K562 (cell line): ENCODE results near the gene ACRBP. TPM values are rescaled to one million over a fixed set of nuclear protein-coding genes. Genes with fewer than 3 reads are reported as not detected.

Experiments used
- CHD1 ChIP-seq: fragments of 200-600 bp; sonication (generic); IDR thresholded peaks from one replicate; pipeline ENCODE4 v1.6.1; 2012; ENCODE audit warnings: mild to moderate bottlenecking, moderate library complexity, low read length, inconsistent platforms
- ETS1 ChIP-seq: conservative IDR thresholded peaks from 2 replicates; pipeline ENCODE4 v1.6.1; 2011; ENCODE audit warnings: low read depth, mild to moderate bottlenecking, low read length; ENCODE audit not compliant: control insufficient read depth
- FOXK1 ChIP-seq: sonication (generic); formaldehyde crosslinking; IDR thresholded peaks from 2 replicates; pipeline ENCODE4 v1.8.0; 2022; ENCODE audit warnings: missing genetic modification reagents, mild to moderate bottlenecking, borderline replicate concordance
- HLTF ChIP-seq: fragments of 450-650 bp; IDR thresholded peaks from 2 replicates; pipeline ENCODE4 v1.6.1; 2016
- ILF3 ChIP-seq: fragments of 450-650 bp; IDR thresholded peaks from 2 replicates; pipeline ENCODE4 v1.6.1; 2018; ENCODE audit warnings: antibody characterized with exemption, mild to moderate bottlenecking, moderate library complexity, borderline replicate concordance
- MAFF ChIP-seq: IDR thresholded peaks from 2 replicates; pipeline ENCODE4 v1.6.1; 2012; ENCODE audit warnings: low read length, improper control_type of control experiment
- MNT ChIP-seq, 2 experiments: fragments of 450-650 bp; conservative IDR thresholded peaks; 2 replicates each; pipeline ENCODE4 v1.6.1; 2017; ENCODE audit warnings: mild to moderate bottlenecking in 2 of 2, moderate library complexity in 2 of 2
- NR4A1 ChIP-seq, 2 experiments: fragments of 250-450 bp in 1 of 2; fragments of 450-650 bp in 1 of 2; sonication (Bioruptor Pico) in 1 of 2; IDR thresholded peaks; 2 replicates each; pipeline versions ENCODE4 v1.4.0 to v1.6.1; 2016 to 2020; ENCODE audit warnings: mild to moderate bottlenecking in 2 of 2, missing compliant biosample characterization in 1 of 2, missing genetic modification characterization in 1 of 2, moderate library complexity in 1 of 2
- PYGO2 ChIP-seq: fragments of 450-650 bp; IDR thresholded peaks from 2 replicates; pipeline ENCODE4 v1.6.1; 2016; ENCODE audit warnings: mild to moderate bottlenecking, missing genetic modification characterization, moderate library complexity, missing compliant biosample characterization
- RBM22 ChIP-seq: fragments of 200-400 bp; formaldehyde crosslinking; IDR thresholded peaks from 2 replicates; pipeline ENCODE4 v1.6.1; 2018; ENCODE audit warnings: low read length, low read depth; ENCODE audit not compliant: poor library complexity, severe bottlenecking
- SREBF1 ChIP-seq: fragments of 150-350 bp; IDR thresholded peaks from 2 replicates; pipeline ENCODE4 v1.6.1; 2014; ENCODE audit warnings: antibody characterized with exemption, low read depth, low read length, borderline replicate concordance
- USF1 ChIP-seq: sonication (generic); formaldehyde crosslinking; IDR thresholded peaks from 2 replicates; pipeline ENCODE4 v1.9.0; 2022; ENCODE audit warnings: mild to moderate bottlenecking, missing genetic modification reagents
- ZBTB12 ChIP-seq: fragments of 250-450 bp; sonication (Bioruptor Pico); IDR thresholded peaks from 2 replicates; pipeline ENCODE4 v1.4.0; 2020
- ZFX ChIP-seq: sonication (generic); formaldehyde crosslinking; IDR thresholded peaks from 2 replicates; pipeline ENCODE4 v1.8.0; 2022; ENCODE audit warnings: mild to moderate bottlenecking, missing genetic modification reagents, moderate library complexity
- ZHX1 ChIP-seq: fragments of 150-350 bp; conservative IDR thresholded peaks from 2 replicates; pipeline ENCODE4 v1.6.1; 2014; ENCODE audit warnings: low read length
- ZNF668 ChIP-seq: fragments of 250-450 bp; sonication (Bioruptor Pico); IDR thresholded peaks from 2 replicates; pipeline ENCODE4 v1.8.0; 2022; ENCODE audit warnings: mild to moderate bottlenecking, inconsistent platforms
- ZNF740 ChIP-seq, 3 experiments: fragments of 200-800 bp in 1 of 3; sonication (Bioruptor generic) in 1 of 3; sonication (generic) in 1 of 3; formaldehyde crosslinking in 1 of 3; IDR thresholded peaks; 2 replicates each; pipeline versions ENCODE4 v1.6.1 to v1.8.0; 2016 to 2022; ENCODE audit warnings: mild to moderate bottlenecking in 2 of 3, missing compliant biosample characterization in 2 of 3, missing genetic modification characterization in 2 of 3, missing genetic modification reagents in 1 of 3
- polyA plus RNA-seq, 8 experiments: library from polyadenylated mRNA; depleted of rRNA in 4 of 8; stranded (reverse) in 5 of 8; unstranded in 3 of 8; fragments of >200 nt; fragmentation: Nextera tagmentation in 2 of 8; fragmentation: Illumina TruSeq in 1 of 8; extraction: Ambion mirVana in 2 of 8; extraction: Trizol in 1 of 8; gene quantifications; 2 replicates each; pipeline versions ENCODE4 v1.2.1 to v1.2.3, GENCODE V29; 2011 to 2014; ENCODE audit warnings: inconsistent platforms in 1 of 8, missing spikeins in 1 of 8
- total RNA-seq, 7 experiments: library from RNA; depleted of rRNA in 6 of 7; stranded (reverse); fragments of >200 nt in 6 of 7; fragmentation: Illumina TruSeq in 2 of 7; extraction: Trizol in 2 of 7; gene quantifications; 2 replicates each; pipeline versions ENCODE4 v1.2.1 to v1.2.3, GENCODE V29; 2011 to 2021; ENCODE audit warnings: low replicate concordance in 1 of 7

ACRBP gene
- total and polyA plus RNA-seq, 9 of the 15 experiments (the other 6 are each of a cell fraction or from before 2014, with no cell fraction given) = 3.1 to 31.8 (median 8.4) TPM

- TF ChIP-seq ZBTB12 (CRISPR knock-in tag) = no peak
- no peak for TF ChIP-seq ILF3
- no peak for TF ChIP-seq ZHX1
- TF ChIP-seq FOXK1 (CRISPR knock-in tag) = no peak
- TF ChIP-seq ETS1 = no peak
- TF ChIP-seq USF1 (CRISPR knock-in tag) = no peak
- TF ChIP-seq NR4A1 (CRISPR knock-in tag; IDR thresholded peaks at IDR 0.05) = 0 out of 2 replicates have a peak, but pooled peaks have one; percentile 41
- no peak for TF ChIP-seq NR4A1 (tag; IDR thresholded peaks at IDR 0.05)
- TF ChIP-seq ZNF668 (CRISPR knock-in tag) = no peak
- no peak for TF ChIP-seq MAFF
- no peak for TF ChIP-seq CHD1
- no peak for TF ChIP-seq SREBF1
- TF ChIP-seq ZNF740 (CRISPR knock-in tag; IDR thresholded peaks at IDR 0.05) = peak; percentile 10; the same call in 1 of the 2 replicates
- peak in 1 of 2 experiments; percentile 15; a peak in 1 of 4 replicates for TF ChIP-seq ZNF740 (tag; IDR thresholded peaks at IDR 0.05)
- 0 out of 2 replicates have a peak, but pooled peaks have one; percentile 13 for TF ChIP-seq HLTF
- peak; percentile 90 for TF ChIP-seq ZFX (CRISPR knock-in tag)
- no peak for TF ChIP-seq PYGO2 (tag)
- TF ChIP-seq MNT (conservative IDR thresholded peaks at IDR 0.05) = peak in 1 of 2 experiments; percentile 47; a peak in 2 of 4 replicates
- no peak for TF ChIP-seq RBM22
Observed at GRCh38 chr12:6613776-6614512, 33.3 kb downstream of the ACRBP start (continued).
